Renal cortex interstitium (tissue), 15 donors: ENCODE results near the gene ART4. TPM values are rescaled to one million over a fixed set of nuclear protein-coding genes. Genes with fewer than 3 reads are reported as not detected.

Source experiments
- DNase-seq, 11 donors: peaks; one replicate each; pipeline ENCODE4 v3.0.0-alpha.2; 2013; ENCODE audit warnings: low read depth in 9 of 11, low spot score in 4 of 11; ENCODE audit errors: extremely low read depth in 1 of 11
- long read RNA-seq, 16 experiments: transcript quantifications; one replicate each; lab custom pipeline, GENCODE V29; 2026
- polyA plus RNA-seq, 3 donors: library from polyadenylated mRNA; unstranded; fragments of 120-200 nt; gene quantifications; one replicate each; pipeline ENCODE4 v1.2.1, GENCODE V29; 2013; ENCODE audit not compliant: insufficient read length in 3 of 3

ART4 gene, protein sequence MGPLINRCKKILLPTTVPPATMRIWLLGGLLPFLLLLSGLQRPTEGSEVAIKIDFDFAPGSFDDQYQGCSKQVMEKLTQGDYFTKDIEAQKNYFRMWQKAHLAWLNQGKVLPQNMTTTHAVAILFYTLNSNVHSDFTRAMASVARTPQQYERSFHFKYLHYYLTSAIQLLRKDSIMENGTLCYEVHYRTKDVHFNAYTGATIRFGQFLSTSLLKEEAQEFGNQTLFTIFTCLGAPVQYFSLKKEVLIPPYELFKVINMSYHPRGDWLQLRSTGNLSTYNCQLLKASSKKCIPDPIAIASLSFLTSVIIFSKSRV
- under 1 TPM; 0.21 to 0.34 (median 0.22) TPM for polyA plus RNA-seq
- long read RNA-seq, donor 1, result 0 reads
- long read RNA-seq, donor 2, result 0 reads
- long read RNA-seq, donor 3, result 0 reads
- long read RNA-seq, donor 4, result 0 reads
- long read RNA-seq, donor 5, result 0 reads
- long read RNA-seq, donor 6, partial matches to known transcripts, result 5 of 5 reads
- long read RNA-seq, donor 6, other reads (novel, unspliced or antisense), result 0 of 5 reads
- long read RNA-seq, donor 7, result 0 reads
- long read RNA-seq, donor 8, full-length matches to known transcripts, result 1 of 1 reads
- long read RNA-seq, donor 8, partial matches to known transcripts, result 0 of 1 reads
- long read RNA-seq, donor 8, other reads (novel, unspliced or antisense), result 0 of 1 reads
- long read RNA-seq, donor 9, result 0 reads
- long read RNA-seq, donor 10, result 0 reads
- long read RNA-seq, donor 11, result 0 reads
- long read RNA-seq, donor 12, result 0 reads
- long read RNA-seq, donor 13, result 0 reads
- long read RNA-seq, donor 14, result 0 reads
- long read RNA-seq, donor 15, result 0 reads
- long read RNA-seq, donor 16, partial matches to known transcripts, result 18 of 30 reads
- long read RNA-seq, donor 16, other reads (novel, unspliced or antisense), result 12 of 30 reads

DNA sequence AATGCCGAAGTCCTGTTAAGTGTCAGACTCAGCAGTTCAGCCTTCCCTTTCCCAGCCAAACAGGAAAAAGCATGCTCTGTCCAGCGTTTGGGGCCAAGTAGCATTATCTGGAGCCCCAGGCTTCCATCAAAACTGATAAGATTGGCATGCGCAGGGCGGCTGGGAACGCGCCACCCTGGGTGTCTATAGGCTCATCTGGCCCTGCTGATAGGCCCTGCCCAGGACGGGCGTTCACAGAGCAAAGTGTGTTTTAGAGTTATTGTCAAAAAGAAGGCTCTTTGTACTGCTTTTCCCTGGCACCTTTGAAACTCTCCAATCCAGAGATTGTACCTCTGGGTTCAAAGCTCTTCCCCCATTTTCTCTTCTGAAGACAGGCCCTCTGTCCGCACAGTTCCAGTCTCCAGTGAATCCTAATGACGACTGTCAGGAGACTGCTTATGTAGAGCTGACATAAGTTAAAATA, at the start of gene ART4:
TSS of gene ART4 (minus strand) at position 102 of the 463 bp plus-strand sequence. CDS start 413 bp downstream, outside the sequence.
- no peak for DNase-seq

GRCh38 chr12:14892726-14893505, 49.6 kb upstream of the ART4 start:
- no peak for DNase-seq

GRCh38 chr12:14890701-14891100, 47.4 kb upstream of the ART4 start:
- no peak for DNase-seq

DNA sequence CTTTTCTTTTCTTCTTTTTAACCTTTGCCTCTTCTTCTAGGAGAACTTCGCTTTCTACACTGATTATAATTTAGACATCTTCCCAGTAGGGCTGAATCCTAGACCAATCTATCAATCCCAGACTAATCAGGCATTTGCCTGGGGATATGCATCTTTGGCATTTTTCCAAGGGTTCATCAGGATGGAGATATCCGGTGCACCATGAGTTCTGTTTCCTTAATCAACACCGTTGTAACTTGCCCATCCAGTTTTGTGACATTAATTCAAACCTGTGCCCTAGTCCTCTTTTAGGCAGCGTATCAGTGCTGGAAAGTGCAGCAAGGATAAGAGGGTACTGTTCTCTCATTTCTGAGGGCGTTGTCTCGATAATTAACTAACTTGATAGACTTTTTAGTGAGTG, 42.9 kb upstream of the ART4 start:
- DNase-seq, result no peak

DNA sequence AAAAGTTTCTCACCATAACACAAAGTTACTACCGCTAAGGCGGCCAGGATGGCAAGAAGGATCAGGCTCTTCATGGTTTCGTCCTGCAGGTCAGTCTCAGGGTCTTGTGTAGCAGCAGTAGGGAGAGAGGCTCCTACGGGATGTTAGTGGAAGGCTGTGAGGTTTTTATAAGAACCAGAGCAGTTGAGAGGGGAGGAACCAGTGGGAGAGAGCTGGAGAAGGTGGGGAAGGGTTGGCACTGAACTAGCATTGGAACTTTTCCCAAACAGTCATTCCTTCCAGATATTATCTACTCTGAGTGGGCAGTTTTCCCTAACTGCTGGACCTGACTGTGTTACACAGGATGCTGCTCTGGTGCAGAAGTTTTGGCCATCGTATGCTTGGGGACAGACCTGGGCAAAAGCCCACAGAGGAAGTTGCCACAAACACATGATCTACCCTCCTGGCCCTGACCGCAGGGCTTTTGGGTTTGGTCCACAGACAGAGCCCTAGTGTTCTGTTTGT, 42.4 kb upstream of the ART4 start, which contains the start of gene MGP:
TSS of gene MGP (minus strand) at position 137 of the 504 bp plus-strand sequence. CDS start at position 74, 63 bp downstream.
- DNase-seq, result no peak

DNA sequence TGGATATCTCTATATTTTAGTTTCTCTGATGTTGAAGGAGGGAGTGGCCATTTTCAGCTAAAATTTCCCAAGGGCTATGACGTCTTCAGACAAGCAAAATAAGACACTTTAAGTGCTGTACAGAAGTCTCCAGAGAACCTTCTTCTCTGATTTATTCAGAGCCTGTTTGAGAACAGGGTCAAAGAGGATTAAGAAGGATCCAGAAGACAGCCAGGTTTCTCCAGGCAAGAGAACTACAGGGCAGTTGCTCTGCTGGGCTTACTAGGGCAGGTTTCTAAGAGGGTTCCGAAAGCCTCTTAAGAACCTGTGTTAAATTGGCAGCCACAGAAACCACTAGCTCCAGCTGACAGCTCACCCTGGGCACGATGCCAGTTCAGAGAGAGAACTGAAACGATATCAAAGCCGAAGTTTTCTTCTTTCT, 41.1 kb upstream of the ART4 start:
- DNase-seq, result peak in 4 of 11 donors; percentile 44 to 71 (median 56)

- DNase-seq, result no peak
Observed at GRCh38 chr12:14883686-14884085, 40.4 kb upstream of the ART4 start.

DNA sequence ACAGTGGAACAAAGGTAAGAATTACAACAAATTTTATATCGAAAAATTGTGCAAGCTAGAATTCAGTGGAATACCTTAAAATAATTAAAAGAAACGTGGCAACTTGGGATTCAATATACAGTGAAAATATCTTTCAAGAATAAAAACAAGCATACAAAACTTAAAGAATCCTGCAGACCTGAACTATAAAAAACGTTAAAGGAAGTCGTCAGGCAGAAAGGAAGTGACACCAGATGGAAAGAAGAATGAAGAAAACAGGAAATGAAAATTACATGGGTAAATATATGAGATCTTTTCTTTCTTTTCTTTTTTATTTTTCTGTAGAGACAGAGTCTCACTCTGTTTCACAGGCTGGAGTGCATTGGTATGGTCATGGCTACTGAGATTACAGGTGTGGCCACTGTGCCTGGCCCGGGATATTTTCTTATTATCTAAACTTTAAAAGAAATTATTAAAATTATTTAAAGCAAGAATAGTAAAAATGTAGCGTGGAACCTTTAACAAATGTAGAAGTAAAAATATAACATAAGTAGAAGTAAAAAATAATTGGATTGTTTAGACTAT, 37.6 kb upstream of the ART4 start:
- no peak for DNase-seq

GRCh38 chr12:14879222-14879933, 36.1 kb upstream of the ART4 start:
- no peak for DNase-seq

DNA sequence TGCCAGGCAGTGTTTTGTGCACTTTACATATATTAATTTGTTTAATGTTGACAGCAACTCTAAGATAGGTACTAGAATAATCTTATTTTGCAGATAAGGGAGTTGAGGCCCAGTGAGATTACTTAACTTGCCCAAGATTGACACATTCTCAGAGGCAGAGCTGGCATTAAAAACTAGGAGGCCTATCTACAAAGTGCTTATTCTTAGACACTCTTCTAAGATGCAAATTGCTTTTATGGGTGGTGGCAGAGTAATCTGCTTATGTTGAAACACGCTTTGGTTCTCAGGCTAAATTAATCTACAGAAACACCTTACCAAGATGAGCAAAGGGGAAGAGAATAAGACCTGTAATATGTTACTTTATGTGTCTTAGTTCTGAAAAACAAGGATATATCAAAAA, 35.2 kb upstream of the ART4 start:
- DNase-seq, result no peak

DNA sequence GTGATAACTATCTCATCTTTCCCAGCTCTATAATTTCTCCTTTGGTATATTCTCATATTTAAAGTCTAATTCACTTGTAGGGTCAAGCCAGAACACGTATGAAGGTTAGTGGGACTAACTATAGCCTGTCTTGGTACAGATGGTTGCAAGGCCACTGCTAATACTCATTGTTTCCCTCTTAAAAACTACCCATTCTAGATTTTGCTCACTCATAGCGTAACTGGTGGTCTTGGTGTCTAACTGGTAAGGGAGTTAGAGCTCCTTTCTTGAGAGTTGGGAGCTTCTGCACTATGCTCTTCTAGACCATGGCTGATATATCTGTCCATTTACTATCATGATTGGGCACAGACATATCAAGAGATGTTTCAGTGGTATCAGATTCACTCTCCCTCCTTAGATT, 33.5 kb upstream of the ART4 start:
- DNase-seq, result no peak

DNA sequence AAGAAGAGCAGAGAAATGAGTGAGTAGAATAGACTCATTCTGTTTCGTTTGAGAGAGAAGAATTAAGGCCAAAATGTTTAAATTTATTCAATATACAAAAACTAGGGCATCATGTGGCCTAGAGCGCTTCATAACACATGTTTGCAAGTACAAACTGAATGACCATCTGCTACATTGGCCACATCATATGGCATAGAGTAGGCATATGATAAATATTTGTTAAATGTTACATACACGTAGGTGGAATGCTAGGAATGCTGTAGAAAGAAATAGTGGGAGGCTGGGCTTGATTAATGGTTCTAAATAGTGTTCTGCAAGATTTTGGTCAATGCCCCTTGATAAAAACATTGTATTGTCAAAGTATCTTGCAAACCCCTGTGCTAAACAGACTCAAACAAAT, 31.6 kb upstream of the ART4 start:
- no peak for DNase-seq

GRCh38 chr12:14873440-14874185, 30.3 kb upstream of the ART4 start:
- DNase-seq, result no peak

- no peak for DNase-seq
Observed at GRCh38 chr12:14871886-14872285, 28.6 kb upstream of the ART4 start.

- DNase-seq, result no peak
Observed at GRCh38 chr12:14871247-14871646, 27.9 kb upstream of the ART4 start.

DNA sequence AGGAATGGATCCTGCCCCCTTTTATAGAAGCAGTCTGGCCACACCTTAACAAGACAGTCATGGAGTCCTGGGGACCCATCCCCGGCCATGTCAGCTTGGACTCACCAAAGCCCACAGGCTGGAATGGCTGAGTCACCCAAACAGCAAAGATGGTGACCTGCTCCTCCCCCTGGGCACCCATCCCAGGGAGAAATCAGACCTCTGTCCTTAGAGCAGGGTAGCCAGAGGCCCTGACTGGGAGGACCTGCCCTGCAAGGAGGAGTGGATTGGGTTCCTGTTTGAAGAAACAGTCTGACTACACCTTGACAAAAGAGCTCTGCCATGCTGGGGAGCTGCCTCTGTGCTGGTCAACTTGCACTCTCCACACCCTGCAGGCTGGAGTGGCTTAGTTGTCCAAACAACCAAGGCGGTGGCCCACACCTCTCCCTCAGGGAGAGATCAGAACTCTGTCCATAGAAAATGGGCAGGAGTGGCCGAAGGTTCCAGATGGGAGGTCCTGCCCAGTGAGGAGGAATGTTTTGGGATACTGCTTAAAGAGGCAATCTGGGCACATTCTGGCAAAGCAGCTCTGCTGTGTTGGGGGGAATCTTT, 25.7 kb upstream of the ART4 start:
- DNase-seq, result no peak

DNA sequence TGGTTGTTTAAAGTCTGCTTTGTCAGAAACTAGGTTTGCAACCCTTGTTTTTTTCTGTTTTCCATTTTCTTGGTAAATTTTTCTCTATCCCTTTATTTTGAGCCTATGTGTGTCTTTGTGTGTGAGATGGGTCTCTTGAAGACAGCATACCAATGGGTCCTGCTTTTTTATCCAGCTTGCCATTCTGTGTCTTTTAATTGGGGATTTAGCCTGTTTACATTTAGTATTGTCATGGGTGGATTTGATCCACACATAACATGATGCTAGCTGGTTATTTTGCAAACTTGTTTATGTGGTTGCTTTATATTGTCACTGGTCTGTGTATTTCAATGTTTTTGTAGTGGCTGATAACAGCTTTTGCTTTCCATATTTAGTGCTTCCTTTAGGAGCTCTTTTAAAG, 17.2 kb upstream of the ART4 start:
- no peak for DNase-seq
